PC-9 (cell line): Measurements from ENCODE around the gene DERL2.

ENCODE experiments used
- CTCF ChIP-seq: fragments of 200-600 bp; sonication (generic); conservative IDR thresholded peaks from 2 replicates; pipeline ENCODE4 v1.6.1; 2017; ENCODE audit warnings: mixed run types, antibody characterized with exemption, mild to moderate bottlenecking, moderate library complexity
- EZH2 ChIP-seq: fragments of 200-600 bp; sonication (generic); IDR thresholded peaks from 2 replicates; pipeline ENCODE4 v1.8.0; 2017; ENCODE audit warnings: antibody characterized with exemption, low read depth

GRCh38 chr17:5488752-5489151 lies 2.8 kb upstream of the DERL2 start:
- TF ChIP-seq CTCF (no peak), EZH2 (no peak)
